ENCODE measurements around the gene BRMS1.

DNA sequence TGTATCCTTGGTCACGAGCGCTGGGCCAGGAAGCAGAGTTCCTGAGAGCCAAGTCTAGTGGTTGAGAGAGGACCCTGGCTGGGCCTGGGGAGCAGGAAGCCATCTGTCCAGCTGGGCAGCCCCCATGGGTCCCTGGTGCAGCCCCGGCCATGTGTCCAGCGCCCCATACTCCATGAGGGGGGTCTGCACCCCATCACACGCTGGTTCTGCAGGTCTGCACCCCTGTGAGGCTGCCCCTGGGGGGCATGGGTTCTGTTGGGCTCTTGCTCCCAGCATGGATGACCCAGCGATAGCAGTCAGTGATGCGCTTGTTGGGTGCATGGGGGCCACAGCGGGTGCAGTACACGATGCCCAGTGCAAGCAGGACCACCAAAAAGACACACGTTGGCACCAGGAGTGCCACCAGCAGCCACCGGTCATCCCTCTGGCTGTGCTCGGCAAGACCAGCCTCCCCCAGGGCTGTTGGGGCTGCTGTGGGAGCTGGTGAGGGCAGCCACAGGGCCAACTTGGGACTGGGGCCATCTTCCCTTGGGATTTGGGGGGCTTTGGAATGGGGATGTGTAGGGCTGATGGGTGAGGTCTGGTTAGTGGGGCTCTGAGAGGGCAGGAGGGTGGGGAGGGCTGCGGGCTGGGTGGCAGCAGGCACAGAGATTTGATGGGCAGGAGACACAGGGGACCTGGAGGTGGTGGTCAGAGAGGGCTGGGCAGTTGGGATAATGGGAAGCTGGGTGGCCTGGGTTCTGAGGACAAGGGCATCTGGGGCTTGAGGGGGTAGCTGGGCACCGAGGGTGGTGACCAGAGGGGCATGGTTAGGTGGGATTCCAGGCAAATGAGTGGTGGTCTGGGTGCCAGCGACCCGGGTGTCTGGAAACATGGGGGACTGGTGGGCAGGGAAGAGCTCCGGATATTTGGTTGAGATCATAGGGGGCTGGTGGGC lies 30.1 kb downstream of the BRMS1 start:
- TF ChIP-seq, protein P1, sequence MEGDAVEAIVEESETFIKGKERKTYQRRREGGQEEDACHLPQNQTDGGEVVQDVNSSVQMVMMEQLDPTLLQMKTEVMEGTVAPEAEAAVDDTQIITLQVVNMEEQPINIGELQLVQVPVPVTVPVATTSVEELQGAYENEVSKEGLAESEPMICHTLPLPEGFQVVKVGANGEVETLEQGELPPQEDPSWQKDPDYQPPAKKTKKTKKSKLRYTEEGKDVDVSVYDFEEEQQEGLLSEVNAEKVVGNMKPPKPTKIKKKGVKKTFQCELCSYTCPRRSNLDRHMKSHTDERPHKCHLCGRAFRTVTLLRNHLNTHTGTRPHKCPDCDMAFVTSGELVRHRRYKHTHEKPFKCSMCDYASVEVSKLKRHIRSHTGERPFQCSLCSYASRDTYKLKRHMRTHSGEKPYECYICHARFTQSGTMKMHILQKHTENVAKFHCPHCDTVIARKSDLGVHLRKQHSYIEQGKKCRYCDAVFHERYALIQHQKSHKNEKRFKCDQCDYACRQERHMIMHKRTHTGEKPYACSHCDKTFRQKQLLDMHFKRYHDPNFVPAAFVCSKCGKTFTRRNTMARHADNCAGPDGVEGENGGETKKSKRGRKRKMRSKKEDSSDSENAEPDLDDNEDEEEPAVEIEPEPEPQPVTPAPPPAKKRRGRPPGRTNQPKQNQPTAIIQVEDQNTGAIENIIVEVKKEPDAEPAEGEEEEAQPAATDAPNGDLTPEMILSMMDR (IDR thresholded peaks at IDR 0.05 in 2 of 3, conservative IDR thresholded peaks at IDR 0.05 in 1 of 3; ENCODE audit: control insufficient read depth in 2 of 3, extremely low read depth in 1 of 3, insufficient read depth in 1 of 3, low read depth in 3 of 3, low read length in 3 of 3): no peak
- TF ChIP-seq, protein P2, sequence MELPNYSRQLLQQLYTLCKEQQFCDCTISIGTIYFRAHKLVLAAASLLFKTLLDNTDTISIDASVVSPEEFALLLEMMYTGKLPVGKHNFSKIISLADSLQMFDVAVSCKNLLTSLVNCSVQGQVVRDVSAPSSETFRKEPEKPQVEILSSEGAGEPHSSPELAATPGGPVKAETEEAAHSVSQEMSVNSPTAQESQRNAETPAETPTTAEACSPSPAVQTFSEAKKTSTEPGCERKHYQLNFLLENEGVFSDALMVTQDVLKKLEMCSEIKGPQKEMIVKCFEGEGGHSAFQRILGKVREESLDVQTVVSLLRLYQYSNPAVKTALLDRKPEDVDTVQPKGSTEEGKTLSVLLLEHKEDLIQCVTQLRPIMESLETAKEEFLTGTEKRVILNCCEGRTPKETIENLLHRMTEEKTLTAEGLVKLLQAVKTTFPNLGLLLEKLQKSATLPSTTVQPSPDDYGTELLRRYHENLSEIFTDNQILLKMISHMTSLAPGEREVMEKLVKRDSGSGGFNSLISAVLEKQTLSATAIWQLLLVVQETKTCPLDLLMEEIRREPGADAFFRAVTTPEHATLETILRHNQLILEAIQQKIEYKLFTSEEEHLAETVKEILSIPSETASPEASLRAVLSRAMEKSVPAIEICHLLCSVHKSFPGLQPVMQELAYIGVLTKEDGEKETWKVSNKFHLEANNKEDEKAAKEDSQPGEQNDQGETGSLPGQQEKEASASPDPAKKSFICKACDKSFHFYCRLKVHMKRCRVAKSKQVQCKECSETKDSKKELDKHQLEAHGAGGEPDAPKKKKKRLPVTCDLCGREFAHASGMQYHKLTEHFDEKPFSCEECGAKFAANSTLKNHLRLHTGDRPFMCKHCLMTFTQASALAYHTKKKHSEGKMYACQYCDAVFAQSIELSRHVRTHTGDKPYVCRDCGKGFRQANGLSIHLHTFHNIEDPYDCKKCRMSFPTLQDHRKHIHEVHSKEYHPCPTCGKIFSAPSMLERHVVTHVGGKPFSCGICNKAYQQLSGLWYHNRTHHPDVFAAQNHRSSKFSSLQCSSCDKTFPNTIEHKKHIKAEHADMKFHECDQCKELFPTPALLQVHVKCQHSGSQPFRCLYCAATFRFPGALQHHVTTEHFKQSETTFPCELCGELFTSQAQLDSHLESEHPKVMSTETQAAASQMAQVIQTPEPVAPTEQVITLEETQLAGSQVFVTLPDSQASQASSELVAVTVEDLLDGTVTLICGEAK (IDR thresholded peaks at IDR 0.05; ENCODE audit: borderline replicate concordance): no peak
- TF ChIP-seq BCL11A (IDR thresholded peaks at IDR 0.05; ENCODE audit: low read depth, low read length): no peak
- no peak for TF ChIP-seq POLR2A (IDR thresholded peaks at IDR 0.05; ENCODE audit: low read depth, low read length)
- no peak for TF ChIP-seq RAD21 (IDR thresholded peaks at IDR 0.05; ENCODE audit: insufficient read depth, low read depth, low read length)

Data from GM12878 (cell line).